ENCODE measurements around the gene FXYD3.

The FXYD3 gene

GRCh38 chr19:35070471-35070870 is 45.2 kb upstream of the FXYD3 start:
- H3K9me3 ChIP-seq: peaks cover 0 to 10% (median 5%) of the 10 kb centered on the region in 3 donors
- no peaks in the 10 kb centered on the region for H3K4me1 ChIP-seq
- H3K27ac ChIP-seq: no peak overlapping the region
- no peak for TF ChIP-seq CTCF (IDR thresholded peaks at IDR 0.05)
- H3K27me3 ChIP-seq: peaks cover 0 to 23% of the 10 kb centered on the region in 2 donors
- intact Hi-C loops (cut with DNase I; ENCODE audit: low total_unique reads): no loop called here
- no peak for DNase-seq
- no peaks in the 10 kb centered on the region for H3K36me3 ChIP-seq
- no peak overlapping the region for H3K4me3 ChIP-seq

- no peaks in the 10 kb centered on the region for H3K4me1 ChIP-seq
- H3K4me3 ChIP-seq: no peak overlapping the region
- no peak for DNase-seq
- no peak overlapping the region for H3K27ac ChIP-seq
- peaks cover 0 to 10% of the 10 kb centered on the region in 2 donors for H3K27me3 ChIP-seq
- H3K9me3 ChIP-seq: peaks cover 0 to 10% (median 5%) of the 10 kb centered on the region in 3 donors
- no peak for TF ChIP-seq CTCF (IDR thresholded peaks at IDR 0.05)
- intact Hi-C loops (cut with DNase I; ENCODE audit: low total_unique reads): no loop called here
- H3K36me3 ChIP-seq: no peaks in the 10 kb centered on the region
These were observed 42.1 kb upstream of the FXYD3 start for GRCh38 chr19:35073516-35073915.

- TF ChIP-seq CTCF (IDR thresholded peaks at IDR 0.05): no peak
- no peak for DNase-seq
- peaks cover 0 to 7% of the 10 kb centered on the region in 2 donors for H3K27me3 ChIP-seq
These were observed 41.7 kb upstream of the FXYD3 start for GRCh38 chr19:35073941-35074340.

GRCh38 chr19:35074426-35075201 is 41.0 kb upstream of the FXYD3 start:
- Histone ChIP-seq H3K4me3 (no peak overlapping the region), H3K4me1 (no peaks in the 10 kb centered on the region), H3K27ac (no peak overlapping the region), H3K27me3 (peaks cover 0 to 7% of the 10 kb centered on the region in 2 donors), H3K9me3 (peaks cover 0 to 10% (median 5%) of the 10 kb centered on the region in 3 donors), H3K36me3 (no peaks in the 10 kb centered on the region)
- intact Hi-C loops (cut with DNase I; ENCODE audit: low total_unique reads): no loop called here
- DNase-seq: no peak
- no peak for TF ChIP-seq CTCF (IDR thresholded peaks at IDR 0.05)

More at GRCh38 chr19:35073941-35074340, 41.7 kb upstream of the FXYD3 start:
- Histone ChIP-seq H3K4me1 (no peaks in the 10 kb centered on the region), H3K4me3 (no peak overlapping the region), H3K27ac (no peak overlapping the region), H3K9me3 (peaks cover 0 to 10% (median 5%) of the 10 kb centered on the region in 3 donors), H3K36me3 (no peaks in the 10 kb centered on the region)
- intact Hi-C loops (cut with DNase I; ENCODE audit: low total_unique reads): no loop called here

GRCh38 chr19:35075202-35076025 is 40.2 kb upstream of the FXYD3 start:
- Histone ChIP-seq H3K27ac (no peak overlapping the region), H3K9me3 (peaks cover 0 to 5% (median under 1%) of the 10 kb centered on the region in 3 donors), H3K27me3 (peaks cover 0 to 11% of the 10 kb centered on the region in 2 donors), H3K36me3 (no peaks in the 10 kb centered on the region), H3K4me1 (no peaks in the 10 kb centered on the region), H3K4me3 (no peak overlapping the region)
- TF ChIP-seq CTCF (IDR thresholded peaks at IDR 0.05): no peak
- no peak for DNase-seq
- intact Hi-C loops (cut with DNase I; ENCODE audit: low total_unique reads): no loop called here

Data from tibial artery (tissue), 4 donors.